Osteoblast (primary cell): ENCODE results near the gene DNAJC11. TPM values are rescaled to one million over a fixed set of nuclear protein-coding genes. Genes with fewer than 3 reads are reported as not detected.

Source experiments
- DNase-seq: peaks from one replicate; pipeline ENCODE4 v3.0.0; 2011; ENCODE audit warnings: low spot score, mixed read lengths; ENCODE audit not compliant: insufficient read length; ENCODE audit errors: missing footprints
- H2AFZ ChIP-seq: 2 replicates; pipeline ENCODE4 v1.6.0; 2011; ENCODE audit warnings: mild to moderate bottlenecking, low read length
- H3K27ac ChIP-seq: 2 replicates; pipeline ENCODE4 v1.5.1; 2011; ENCODE audit warnings: mild to moderate bottlenecking, low read depth, low read length, moderate library complexity
- H3K27me3 ChIP-seq: 2 replicates; pipeline ENCODE4 v1.6.0; 2012; ENCODE audit warnings: mild to moderate bottlenecking, control low read depth, inconsistent platforms, low read length, moderate library complexity; ENCODE audit not compliant: insufficient read depth
- H3K36me3 ChIP-seq: 2 replicates; pipeline ENCODE4 v1.5.1; 2011; ENCODE audit warnings: mild to moderate bottlenecking, low read length, control low read depth, moderate library complexity; ENCODE audit not compliant: insufficient read depth
- H3K4me1 ChIP-seq: 2 replicates; pipeline ENCODE4 v1.5.1; 2011; ENCODE audit warnings: mild to moderate bottlenecking, low read length, control low read depth, moderate library complexity; ENCODE audit not compliant: insufficient read depth
- H3K4me2 ChIP-seq: 2 replicates; pipeline ENCODE4 v1.6.0; 2011; ENCODE audit warnings: mild to moderate bottlenecking, low read length; ENCODE audit not compliant: insufficient read depth
- H3K4me3 ChIP-seq: fragments of 200-600 bp; sonication (generic); 3 replicates; pipeline ENCODE4 v1.5.1; 2012; ENCODE audit warnings: mild to moderate bottlenecking, low read length, inconsistent platforms; ENCODE audit not compliant: insufficient read depth
- H3K79me2 ChIP-seq: 2 replicates; pipeline ENCODE4 v1.6.0; 2012; ENCODE audit warnings: mild to moderate bottlenecking, low read length, control low read depth, inconsistent platforms; ENCODE audit not compliant: insufficient read depth
- H3K9me3 ChIP-seq: 2 replicates; pipeline ENCODE4 v1.5.1; 2011; ENCODE audit warnings: low read depth, low read length, control low read depth
- H4K20me1 ChIP-seq: 2 replicates; pipeline ENCODE4 v1.6.0; 2012; ENCODE audit warnings: mild to moderate bottlenecking, low read length, control low read depth; ENCODE audit not compliant: insufficient read depth
- total RNA-seq: library from RNA; depleted of rRNA; stranded (reverse); fragments of >200 nt; gene quantifications from 2 replicates; pipeline ENCODE4 v1.2.3, GENCODE V29; 2012
- TF ChIP-seq, protein P1 (sequence below): IDR thresholded peaks from 2 replicates; pipeline ENCODE4 v1.5.1; 2011; ENCODE audit warnings: mild to moderate bottlenecking, low read depth, low read length, moderate library complexity; ENCODE audit errors: extremely low read depth

The DNAJC11 gene
- total RNA-seq, 1 donor: 26.8 TPM

DNA sequence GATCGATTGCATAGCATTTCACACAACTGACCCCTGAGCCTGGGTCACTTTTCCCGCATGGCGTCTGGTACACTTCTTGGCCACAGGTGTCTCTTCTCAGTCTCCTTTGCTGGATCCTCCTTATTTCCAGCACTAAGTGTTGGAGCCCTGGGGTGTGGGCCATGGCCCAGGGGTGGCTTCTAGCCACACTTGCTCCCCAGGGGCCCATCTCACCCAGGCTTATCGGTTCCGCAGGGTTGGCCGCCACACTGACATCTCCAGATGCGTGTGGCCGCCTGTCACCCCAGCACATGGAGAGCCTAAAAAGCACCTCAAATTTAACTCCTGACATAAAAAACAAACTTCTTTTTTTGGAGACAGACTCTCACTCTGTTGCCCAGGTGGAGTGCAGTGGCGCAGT is 74.6 kb downstream of the DNAJC11 start:
- peaks cover 54% of the 10 kb centered on the region for H3K36me3 ChIP-seq
- no peak overlapping the region for H3K27ac ChIP-seq
- H3K79me2 ChIP-seq: peaks cover 65% of the 10 kb centered on the region

DNA sequence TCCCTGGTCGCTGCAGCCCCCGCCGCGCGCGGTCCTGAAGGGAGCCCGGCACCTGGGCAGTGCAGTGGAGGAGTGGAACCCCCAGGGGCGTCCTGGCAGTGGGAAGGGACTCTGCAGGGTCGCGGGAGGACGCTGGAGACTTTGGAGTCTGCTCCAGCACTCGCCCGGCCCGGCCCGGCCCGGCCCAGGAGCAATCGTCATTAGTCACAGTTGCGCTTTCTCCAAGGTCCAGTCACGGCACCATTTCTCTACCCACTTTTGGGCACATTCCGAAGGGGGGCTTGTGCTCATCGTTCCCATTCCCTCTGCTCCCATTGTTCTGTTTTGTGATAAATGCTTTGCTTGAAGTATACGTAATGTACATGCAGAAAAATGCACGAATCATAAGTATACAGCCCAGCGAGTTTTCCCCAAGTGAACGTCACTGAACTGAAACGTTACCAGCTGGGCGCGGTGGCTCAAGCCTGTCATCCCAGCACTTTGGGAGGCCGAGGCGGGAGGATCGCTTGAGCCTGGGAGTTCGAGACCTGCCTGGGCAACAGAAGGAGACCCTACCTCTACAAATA is 75.9 kb downstream of the DNAJC11 start:
- H3K4me1 ChIP-seq: peaks cover 9% of the 10 kb centered on the region
- H4K20me1 ChIP-seq: peaks cover 41% of the 10 kb centered on the region
- H3K9me3 ChIP-seq: no peaks in the 10 kb centered on the region
- peak overlapping the region; percentile 61 for H2AFZ ChIP-seq
- H3K79me2 ChIP-seq: peaks cover 76% of the 10 kb centered on the region
- H3K4me3 ChIP-seq: peak overlapping the region; percentile 76
- no peaks in the 10 kb centered on the region for H3K27me3 ChIP-seq
- H3K27ac ChIP-seq: peak overlapping the region; percentile 70
- DNase-seq: peak; percentile 96
- TF ChIP-seq, protein P1, sequence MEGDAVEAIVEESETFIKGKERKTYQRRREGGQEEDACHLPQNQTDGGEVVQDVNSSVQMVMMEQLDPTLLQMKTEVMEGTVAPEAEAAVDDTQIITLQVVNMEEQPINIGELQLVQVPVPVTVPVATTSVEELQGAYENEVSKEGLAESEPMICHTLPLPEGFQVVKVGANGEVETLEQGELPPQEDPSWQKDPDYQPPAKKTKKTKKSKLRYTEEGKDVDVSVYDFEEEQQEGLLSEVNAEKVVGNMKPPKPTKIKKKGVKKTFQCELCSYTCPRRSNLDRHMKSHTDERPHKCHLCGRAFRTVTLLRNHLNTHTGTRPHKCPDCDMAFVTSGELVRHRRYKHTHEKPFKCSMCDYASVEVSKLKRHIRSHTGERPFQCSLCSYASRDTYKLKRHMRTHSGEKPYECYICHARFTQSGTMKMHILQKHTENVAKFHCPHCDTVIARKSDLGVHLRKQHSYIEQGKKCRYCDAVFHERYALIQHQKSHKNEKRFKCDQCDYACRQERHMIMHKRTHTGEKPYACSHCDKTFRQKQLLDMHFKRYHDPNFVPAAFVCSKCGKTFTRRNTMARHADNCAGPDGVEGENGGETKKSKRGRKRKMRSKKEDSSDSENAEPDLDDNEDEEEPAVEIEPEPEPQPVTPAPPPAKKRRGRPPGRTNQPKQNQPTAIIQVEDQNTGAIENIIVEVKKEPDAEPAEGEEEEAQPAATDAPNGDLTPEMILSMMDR: no peak
- peak overlapping the region; percentile 81 for H3K4me2 ChIP-seq
- peaks cover 62% of the 10 kb centered on the region for H3K36me3 ChIP-seq

More for the DNA sequence above, 74.6 kb downstream of the DNAJC11 start:
- Histone ChIP-seq H3K9me3 (no peaks in the 10 kb centered on the region), H2AFZ (no peak overlapping the region), H3K4me2 (no peak overlapping the region), H4K20me1 (peaks cover 31% of the 10 kb centered on the region), H3K4me1 (peaks cover 9% of the 10 kb centered on the region), H3K27me3 (no peaks in the 10 kb centered on the region), H3K4me3 (no peak overlapping the region)
- TF ChIP-seq, protein P1: no peak
- no peak for DNase-seq

DNA sequence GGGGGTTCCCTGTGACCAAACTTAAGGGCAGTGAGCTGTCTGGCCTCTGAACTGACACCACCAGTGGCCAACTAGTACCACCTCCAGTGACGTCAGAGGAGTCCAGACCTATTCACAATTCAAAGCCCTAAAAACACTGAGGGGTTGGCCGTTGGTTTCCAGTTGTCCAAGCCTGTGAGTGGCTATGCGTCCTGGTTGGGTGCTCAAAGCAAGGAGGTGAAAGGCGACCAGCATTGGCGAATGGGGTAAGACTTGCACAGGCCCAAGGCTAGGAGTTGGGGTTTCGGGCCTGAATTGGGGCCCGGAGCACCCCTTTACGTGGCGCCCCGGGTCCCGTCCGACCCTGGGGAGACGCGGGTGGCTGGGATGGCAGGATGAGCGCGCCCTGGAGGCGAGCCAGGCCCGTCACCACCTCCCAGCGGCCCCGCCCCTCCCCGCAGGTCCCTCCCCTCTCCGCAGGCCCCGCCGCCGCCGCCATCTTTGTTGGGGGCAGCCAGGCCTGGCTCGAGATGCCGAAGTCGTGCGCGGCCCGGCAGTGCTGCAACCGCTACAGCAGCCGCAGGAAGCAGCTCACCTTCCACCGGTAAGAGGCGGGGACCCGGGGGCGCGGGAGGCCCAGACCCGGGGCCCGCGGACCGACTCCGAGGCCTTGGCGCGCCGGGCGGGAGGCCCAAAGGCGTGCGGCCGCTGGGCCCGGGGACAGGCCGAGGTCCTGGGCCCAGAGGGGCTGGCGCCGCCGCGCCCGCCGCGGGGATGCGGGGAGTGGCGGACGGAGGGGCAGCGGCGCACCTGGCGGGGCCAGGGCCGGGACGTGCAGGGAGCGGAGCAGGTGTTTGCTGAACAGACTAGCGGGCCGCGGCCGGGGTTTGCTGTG is 76.7 kb downstream of the DNAJC11 start, which contains the start of gene THAP3:
Gene THAP3 (plus strand): TSS at position 159 of the 874 bp plus-strand sequence. CDS start 351 bp downstream, at position 510.
- DNase-seq: peak; percentile 99
- no peaks in the 10 kb centered on the region for H3K9me3 ChIP-seq
- peaks cover 46% of the 10 kb centered on the region for H4K20me1 ChIP-seq
- peak within 1 kb of the TSS; percentile 76 for H3K4me3 ChIP-seq
- peak within 1 kb of the TSS; percentile 81 for H2AFZ ChIP-seq
- H3K79me2 ChIP-seq: peaks cover 82% of the 10 kb centered on the region
- H3K27ac ChIP-seq: peak within 1 kb of the TSS; percentile 70
- H3K4me2 ChIP-seq: peak within 1 kb of the TSS; percentile 81
- no peaks in the 10 kb centered on the region for H3K27me3 ChIP-seq
- TF ChIP-seq, protein P1: no peak
- H3K36me3 ChIP-seq: peaks cover 61% of the 10 kb centered on the region
- peaks cover 9% of the 10 kb centered on the region for H3K4me1 ChIP-seq
